WERI-Rb-1 (cell line): ENCODE measurements around the gene XIRP1.

Experiments
- DNase-seq: peaks from one replicate; pipeline ENCODE4 v3.0.0-alpha.2; 2020
- H3K27ac ChIP-seq: fragments of 250-450 bp; sonication (Bioruptor Pico); 2 replicates; pipeline ENCODE4 v1.5.1; 2020; ENCODE audit warnings: mild to moderate bottlenecking, moderate library complexity
- H3K27me3 ChIP-seq: fragments of 250-450 bp; sonication (Bioruptor Pico); 2 replicates; pipeline ENCODE4 v1.5.1; 2021; ENCODE audit warnings: mild to moderate bottlenecking, low read depth, moderate library complexity; ENCODE audit not compliant: insufficient read depth, severe bottlenecking
- H3K36me3 ChIP-seq: fragments of 250-450 bp; sonication (Bioruptor Pico); 2 replicates; pipeline ENCODE4 v1.5.1; 2020; ENCODE audit warnings: mild to moderate bottlenecking, moderate library complexity
- H3K4me3 ChIP-seq: 2 replicates; pipeline ENCODE4 v1.5.1; 2011; ENCODE audit warnings: low read depth, mild to moderate bottlenecking, control low read depth, low read length
- H3K9me3 ChIP-seq: fragments of 250-450 bp; sonication (Bioruptor Pico); 2 replicates; pipeline ENCODE4 v1.5.1; 2021; ENCODE audit warnings: mild to moderate bottlenecking, moderate library complexity; ENCODE audit not compliant: severe bottlenecking
- TF ChIP-seq, protein P1 (sequence below): IDR thresholded peaks from 2 replicates; pipeline ENCODE4 v1.5.1; 2011; ENCODE audit warnings: low read depth, mild to moderate bottlenecking, control low read depth, inconsistent platforms, low read length

Gene XIRP1

DNA sequence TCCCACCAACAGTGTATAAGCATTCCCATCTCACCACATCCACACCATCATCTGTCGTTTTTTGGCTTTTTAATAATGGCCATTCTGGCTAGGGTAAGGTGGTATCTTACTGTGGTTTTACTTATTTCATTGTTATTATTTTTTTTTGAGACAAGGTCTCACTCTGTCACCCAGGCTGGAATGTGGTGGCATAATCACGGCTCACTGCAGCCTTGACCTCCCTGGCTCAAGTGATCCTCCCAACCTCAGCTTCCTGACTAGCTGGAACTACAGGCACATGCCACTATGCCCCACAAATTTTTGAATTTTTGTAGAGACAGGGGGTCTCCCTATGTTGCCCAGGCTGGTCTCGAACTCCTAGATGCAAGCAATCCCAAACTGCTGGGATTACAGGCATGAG is 28.0 kb downstream of the XIRP1 start:
- Histone ChIP-seq H3K27ac (no peak overlapping the region), H3K9me3 (peaks cover 4% of the 10 kb centered on the region), H3K4me3 (no peak overlapping the region), H3K36me3 (no peaks in the 10 kb centered on the region), H3K27me3 (no peaks in the 10 kb centered on the region)
- no peak for DNase-seq
- TF ChIP-seq, protein P1, sequence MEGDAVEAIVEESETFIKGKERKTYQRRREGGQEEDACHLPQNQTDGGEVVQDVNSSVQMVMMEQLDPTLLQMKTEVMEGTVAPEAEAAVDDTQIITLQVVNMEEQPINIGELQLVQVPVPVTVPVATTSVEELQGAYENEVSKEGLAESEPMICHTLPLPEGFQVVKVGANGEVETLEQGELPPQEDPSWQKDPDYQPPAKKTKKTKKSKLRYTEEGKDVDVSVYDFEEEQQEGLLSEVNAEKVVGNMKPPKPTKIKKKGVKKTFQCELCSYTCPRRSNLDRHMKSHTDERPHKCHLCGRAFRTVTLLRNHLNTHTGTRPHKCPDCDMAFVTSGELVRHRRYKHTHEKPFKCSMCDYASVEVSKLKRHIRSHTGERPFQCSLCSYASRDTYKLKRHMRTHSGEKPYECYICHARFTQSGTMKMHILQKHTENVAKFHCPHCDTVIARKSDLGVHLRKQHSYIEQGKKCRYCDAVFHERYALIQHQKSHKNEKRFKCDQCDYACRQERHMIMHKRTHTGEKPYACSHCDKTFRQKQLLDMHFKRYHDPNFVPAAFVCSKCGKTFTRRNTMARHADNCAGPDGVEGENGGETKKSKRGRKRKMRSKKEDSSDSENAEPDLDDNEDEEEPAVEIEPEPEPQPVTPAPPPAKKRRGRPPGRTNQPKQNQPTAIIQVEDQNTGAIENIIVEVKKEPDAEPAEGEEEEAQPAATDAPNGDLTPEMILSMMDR = no peak

DNA sequence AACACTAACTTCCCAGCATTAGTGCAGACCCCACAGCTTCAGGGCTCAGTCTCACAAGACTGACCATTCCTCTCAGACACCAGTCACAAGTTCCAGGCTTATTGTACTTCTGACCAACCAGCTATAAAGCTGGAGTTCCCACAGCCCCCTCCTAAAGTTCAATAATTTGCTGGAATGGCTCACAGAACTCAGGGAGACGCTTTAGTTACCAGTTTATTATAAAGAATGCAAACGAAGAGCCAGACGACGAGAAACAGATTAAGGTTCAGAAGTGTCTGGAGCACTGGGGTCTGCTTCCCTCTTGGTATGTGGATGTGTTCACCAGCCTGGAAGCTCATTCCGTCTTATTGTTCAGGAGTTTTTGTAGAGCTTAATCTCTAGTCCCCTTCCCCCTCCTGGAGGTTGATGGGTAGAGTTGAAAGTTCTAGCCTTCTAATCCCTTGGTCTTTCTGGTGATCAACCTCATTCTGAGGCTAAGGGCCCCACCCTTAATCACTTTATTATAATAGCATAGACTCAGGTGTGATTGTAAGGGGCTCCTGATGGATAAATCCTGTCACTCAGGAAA is 34.2 kb downstream of the XIRP1 start:
- TF ChIP-seq, protein P1 = no peak
- DNase-seq = no peak
- no peaks in the 10 kb centered on the region for H3K27me3 ChIP-seq
- peaks cover 3% of the 10 kb centered on the region for H3K9me3 ChIP-seq
- H3K36me3 ChIP-seq = no peaks in the 10 kb centered on the region
- H3K4me3 ChIP-seq = no peak overlapping the region
- H3K27ac ChIP-seq = no peak overlapping the region

DNA sequence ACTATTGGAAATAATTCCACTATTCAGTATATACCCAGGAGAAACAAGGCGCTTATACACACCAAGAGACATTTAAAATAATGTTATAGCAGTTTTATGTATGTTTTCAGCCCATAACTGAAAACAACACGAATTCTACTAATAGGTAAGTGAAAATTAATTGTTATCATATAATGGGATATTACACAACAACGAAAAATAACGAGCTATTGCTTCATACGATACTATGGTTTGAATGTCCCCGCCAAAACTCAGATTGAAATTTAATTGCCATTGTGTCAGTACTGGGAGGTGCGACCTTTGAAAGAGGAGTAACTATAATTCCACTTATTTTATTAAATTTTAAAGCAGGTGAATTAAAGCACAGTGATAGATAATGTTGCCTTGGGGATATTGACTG is 35.0 kb downstream of the XIRP1 start:
- no peak overlapping the region for H3K4me3 ChIP-seq
- no peak for DNase-seq
- H3K36me3 ChIP-seq = no peaks in the 10 kb centered on the region
- H3K9me3 ChIP-seq = no peaks in the 10 kb centered on the region
- no peak overlapping the region for H3K27ac ChIP-seq
- TF ChIP-seq, protein P1 = no peak
- H3K27me3 ChIP-seq = no peaks in the 10 kb centered on the region

DNA sequence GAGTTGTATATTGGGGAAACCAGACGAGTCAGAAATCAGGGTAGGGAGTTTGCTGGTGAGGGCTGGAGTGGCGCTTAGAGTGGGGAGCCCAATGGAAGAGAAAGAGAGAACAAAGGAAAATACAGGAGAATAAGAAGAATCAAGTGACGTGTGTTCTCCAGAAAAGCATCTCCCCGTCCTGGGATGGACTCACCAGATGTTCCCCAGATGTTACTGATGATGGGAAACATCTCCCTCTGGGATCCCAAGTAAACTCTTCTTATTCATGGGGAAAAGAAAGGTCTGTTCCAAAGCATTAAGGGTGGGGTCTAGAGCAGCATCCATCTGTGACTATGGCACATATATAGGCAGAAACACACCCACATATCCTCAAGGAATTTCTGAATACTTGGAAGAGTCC is 36.0 kb downstream of the XIRP1 start:
- H3K36me3 ChIP-seq = no peaks in the 10 kb centered on the region
- TF ChIP-seq, protein P1 = no peak
- no peaks in the 10 kb centered on the region for H3K27me3 ChIP-seq
- no peaks in the 10 kb centered on the region for H3K9me3 ChIP-seq
- no peak for DNase-seq
- H3K4me3 ChIP-seq = no peak overlapping the region
- no peak overlapping the region for H3K27ac ChIP-seq

DNA sequence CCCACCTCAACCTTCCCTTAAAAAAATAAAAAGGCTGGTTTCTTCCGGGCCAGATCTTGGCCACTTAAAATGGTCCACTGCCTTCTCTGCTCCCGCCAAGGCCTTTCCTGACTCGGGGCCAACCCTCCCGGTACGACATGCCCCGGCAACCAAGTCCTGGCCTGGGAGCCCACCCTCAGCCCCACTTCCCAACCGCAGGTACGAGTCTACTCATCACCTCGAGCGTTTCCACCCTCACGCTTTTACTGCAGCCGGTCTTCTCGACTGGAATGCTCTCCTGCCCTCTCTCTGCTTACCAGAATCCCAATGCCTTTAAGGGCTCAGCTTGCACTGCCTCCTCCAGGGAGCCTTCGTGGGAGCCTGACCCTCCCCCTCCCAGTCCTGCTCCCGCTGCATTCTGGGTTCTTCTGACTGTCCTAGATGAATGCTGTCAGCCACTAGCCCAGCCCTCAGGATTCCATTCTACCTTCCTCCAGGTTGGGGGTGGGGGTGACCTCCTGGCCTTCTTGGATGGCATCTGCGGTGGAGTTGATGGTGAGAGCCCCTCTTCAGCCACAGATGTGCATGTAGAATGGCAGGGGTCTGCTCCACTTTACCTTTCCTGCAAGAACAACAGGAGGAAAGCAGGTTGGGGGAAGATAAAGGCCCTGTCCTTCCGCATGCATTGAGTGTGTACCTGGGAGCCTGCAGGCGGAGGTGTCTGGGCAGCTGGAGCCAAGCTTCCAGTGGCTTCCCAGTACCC is 37.9 kb downstream of the XIRP1 start:
- no peaks in the 10 kb centered on the region; the same call in none of the 2 replicates for H3K36me3 ChIP-seq
- no peaks in the 10 kb centered on the region for H3K9me3 ChIP-seq
- DNase-seq = peak; percentile 50
- TF ChIP-seq, protein P1 = no peak
- no peaks in the 10 kb centered on the region for H3K27me3 ChIP-seq
- H3K4me3 ChIP-seq = no peak overlapping the region
- H3K27ac ChIP-seq = no peak overlapping the region

DNA sequence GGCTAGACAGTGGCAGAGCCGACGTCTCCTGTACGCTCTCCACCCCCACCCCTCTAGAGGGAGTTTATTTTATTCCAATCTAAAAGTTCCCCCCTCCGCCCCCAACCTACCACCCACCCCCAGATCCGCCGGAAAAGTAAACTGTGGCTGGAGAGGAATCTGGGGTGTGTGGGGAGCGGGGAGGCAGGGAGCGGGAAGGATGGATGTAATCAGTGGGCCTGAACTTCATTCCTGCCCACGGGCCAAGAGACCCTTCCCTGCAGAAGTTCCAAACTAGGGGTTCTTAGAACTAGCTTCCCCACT is 38.5 kb downstream of the XIRP1 start:
- Histone ChIP-seq H3K27me3 (no peaks in the 10 kb centered on the region), H3K9me3 (no peaks in the 10 kb centered on the region), H3K36me3 (no peaks in the 10 kb centered on the region; the same call in none of the 2 replicates), H3K4me3 (no peak overlapping the region), H3K27ac (peak overlapping the region; percentile 45)
- no peak for DNase-seq
- TF ChIP-seq, protein P1 = no peak
